SK-N-SH (cell line): ENCODE results near the gene PAK1. TPM values are rescaled to one million over a fixed set of nuclear protein-coding genes. Genes with fewer than 3 reads are reported as not detected.

Experiments used
- CTCF ChIA-PET: fragments of 300-600, 350-600 bp; formaldehyde crosslinking; extraction: SDS; loops from one replicate; lab custom pipeline; 2021; lab: Yijun Ruan, JAX
- POLR2A ChIA-PET: fragments of 350-600 bp; sonication (Branson Sonifier 250); formaldehyde crosslinking; extraction: SDS; loops from one replicate; lab custom pipeline; 2020; ENCODE audit warnings: antibody characterized with exemption, inconsistent platforms; lab: Yijun Ruan, JAX
- DNase-seq: peaks from one replicate; pipeline ENCODE4 v3.0.0; 2012
- H2AFZ ChIP-seq: fragments of 200-600 bp; sonication (generic); 2 replicates; pipeline ENCODE4 v1.8.1; 2016; ENCODE audit warnings: antibody characterized with exemption, mild to moderate bottlenecking, low read depth
- H3F3A ChIP-seq: fragments of 200-600 bp; sonication (generic); replicated peaks from 2 replicates; pipeline ENCODE3; 2016; ENCODE audit warnings: antibody characterized with exemption, mild to moderate bottlenecking; ENCODE audit not compliant: insufficient read depth
- H3K27ac ChIP-seq, 2 experiments: fragments of 200-500 bp in 1 of 2; fragments of 200-600 bp in 1 of 2; sonication (Bioruptor generic) in 1 of 2; sonication (generic), shearing (Covaris generic) in 1 of 2; 2 replicates each; pipeline versions ENCODE4 v1.5.1 to v1.6.1; 2014 to 2016; ENCODE audit warnings: low read depth in 2 of 2, inconsistent platforms in 1 of 2, low read length in 1 of 2, mild to moderate bottlenecking in 1 of 2, mixed read lengths in 1 of 2
- H3K27me3 ChIP-seq: fragments of 200-600 bp; sonication (generic), shearing (Covaris generic); 2 replicates; pipeline ENCODE4 v1.6.1; 2016; ENCODE audit warnings: mixed run types; ENCODE audit not compliant: insufficient read depth
- H3K36me3 ChIP-seq, 2 experiments: fragments of 200-500 bp in 1 of 2; fragments of 200-600 bp in 1 of 2; sonication (Bioruptor generic) in 1 of 2; sonication (generic) in 1 of 2; replicated peaks in 1 of 2; 2 replicates each; pipeline versions ENCODE3 to v1.5.1; 2014 to 2016; ENCODE audit warnings: low read length in 1 of 2, mild to moderate bottlenecking in 1 of 2; ENCODE audit not compliant: insufficient read depth in 2 of 2, control insufficient read depth in 1 of 2
- H3K4me1 ChIP-seq, 2 experiments: fragments of 200-500 bp in 1 of 2; fragments of 200-600 bp in 1 of 2; sonication (Bioruptor generic) in 1 of 2; sonication (generic), shearing (Covaris generic) in 1 of 2; 2 replicates each; pipeline versions ENCODE4 v1.5.1 to v1.6.1; 2014 to 2016; ENCODE audit warnings: low read depth in 1 of 2, low read length in 1 of 2, mixed run types in 1 of 2; ENCODE audit not compliant: insufficient read depth in 2 of 2, control insufficient read depth in 1 of 2
- H3K4me2 ChIP-seq: fragments of 200-600 bp; sonication (generic), shearing (Covaris generic); 2 replicates; pipeline ENCODE4 v1.6.1; 2017; ENCODE audit warnings: mixed run types
- H3K4me3 ChIP-seq, 2 experiments: fragments of 200-500 bp in 1 of 2; fragments of 200-600 bp in 1 of 2; sonication (Bioruptor generic) in 1 of 2; sonication (generic), shearing (Covaris generic) in 1 of 2; 2 replicates each; pipeline versions ENCODE4 v1.5.1 to v1.8.1; 2014 to 2016; ENCODE audit warnings: low read depth in 2 of 2, inconsistent platforms in 1 of 2, low read length in 1 of 2, mild to moderate bottlenecking in 1 of 2, mixed read lengths in 1 of 2, moderate library complexity in 1 of 2
- H3K79me2 ChIP-seq: fragments of 200-600 bp; sonication (generic); 2 replicates; pipeline ENCODE4 v1.8.1; 2017; ENCODE audit warnings: mild to moderate bottlenecking; ENCODE audit not compliant: insufficient read depth
- H3K9ac ChIP-seq: fragments of 200-600 bp; sonication (generic); 2 replicates; pipeline ENCODE4 v1.6.1; 2017; ENCODE audit warnings: mixed run types
- H3K9me2 ChIP-seq: fragments of 200-600 bp; sonication (generic); 2 replicates; pipeline ENCODE4 v1.6.1; 2017; ENCODE audit warnings: mixed run types
- H3K9me3 ChIP-seq: fragments of 200-600 bp; sonication (generic); 2 replicates; pipeline ENCODE4 v1.6.1; 2017; ENCODE audit warnings: mixed run types, mild to moderate bottlenecking, moderate library complexity
- H4K20me1 ChIP-seq: fragments of 200-600 bp; sonication (generic); 2 replicates; pipeline ENCODE4 v1.6.1; 2017; ENCODE audit warnings: mild to moderate bottlenecking, mixed run types; ENCODE audit not compliant: insufficient read depth
- CHD2 ChIP-seq: fragments of 150-350 bp; IDR thresholded peaks from 2 replicates; pipeline ENCODE4 v1.6.1; 2018; ENCODE audit warnings: low read length; ENCODE audit not compliant: partially characterized antibody
- EP300 ChIP-seq, 2 experiments: IDR thresholded peaks; 2 replicates each; pipeline versions ENCODE4 v1.4.0 to v1.6.1; 2012; ENCODE audit warnings: borderline replicate concordance in 1 of 2, low read depth in 1 of 2, low read length in 1 of 2
- EZH2phosphoT487 ChIP-seq: fragments of 200-600 bp; sonication (generic); IDR thresholded peaks from 2 replicates; pipeline ENCODE4 v1.6.1; 2017; ENCODE audit warnings: low read depth, mixed run types, mild to moderate bottlenecking, antibody characterized with exemption, moderate library complexity, borderline replicate concordance
- FOSL2 ChIP-seq: IDR thresholded peaks from 2 replicates; pipeline ENCODE4 v1.4.0; 2012; ENCODE audit warnings: low read depth, mild to moderate bottlenecking, moderate library complexity, borderline replicate concordance
- FOXJ3 ChIP-seq: sonication (generic); formaldehyde crosslinking; IDR thresholded peaks from 2 replicates; pipeline ENCODE4 v1.5.1; 2020; ENCODE audit warnings: mild to moderate bottlenecking, missing genetic modification reagents
- GABPA ChIP-seq: IDR thresholded peaks from 2 replicates; pipeline ENCODE4 v1.4.0; 2012; ENCODE audit warnings: low read depth, mild to moderate bottlenecking
- MEF2A ChIP-seq: IDR thresholded peaks from 2 replicates; pipeline ENCODE4 v1.4.0; 2012; ENCODE audit warnings: low read depth, borderline replicate concordance
- NFIC ChIP-seq: IDR thresholded peaks from 2 replicates; pipeline ENCODE4 v1.4.0; 2012; ENCODE audit warnings: borderline replicate concordance
- POLR2AphosphoS5 ChIP-seq: IDR thresholded peaks from 2 replicates; pipeline ENCODE4 v1.6.1; 2012; ENCODE audit warnings: low read depth, low read length
- RAD21 ChIP-seq: IDR thresholded peaks from 2 replicates; pipeline ENCODE4 v1.6.1; 2012; ENCODE audit warnings: mild to moderate bottlenecking, low read length
- RCOR1 ChIP-seq: fragments of 150-350 bp; IDR thresholded peaks from 2 replicates; pipeline ENCODE4 v1.6.1; 2017; ENCODE audit warnings: antibody characterized with exemption, low read length
- RXRA ChIP-seq: IDR thresholded peaks from 2 replicates; pipeline ENCODE4 v1.4.0; 2012; ENCODE audit warnings: low read depth, mild to moderate bottlenecking, borderline replicate concordance
- TCF12 ChIP-seq: IDR thresholded peaks from 2 replicates; pipeline ENCODE4 v1.4.0; 2012
- TEAD4 ChIP-seq: IDR thresholded peaks from 2 replicates; pipeline ENCODE4 v1.4.0; 2012; ENCODE audit warnings: mild to moderate bottlenecking, borderline replicate concordance; ENCODE audit not compliant: insufficient read depth
- WGBS: methylation state at CpG from one replicate; pipeline ENCODE4 v1.1.6; 2017; ENCODE audit warnings: low lambda C conversion rate; 5-methylcytosine and 5-hydroxymethylcytosine counted together
- polyA plus RNA-seq, 3 experiments: library from polyadenylated mRNA; depleted of rRNA; stranded (reverse); fragments of >200 nt; gene quantifications; 2 replicates each; pipeline ENCODE4 v1.2.3, GENCODE V29; 2012
- TF ChIP-seq, protein P1 (sequence below): fragments of 200-600 bp; sonication (generic); IDR thresholded peaks from 2 replicates; pipeline ENCODE4 v1.6.1; 2017; ENCODE audit warnings: antibody characterized with exemption, mild to moderate bottlenecking, moderate library complexity
- TF ChIP-seq, protein P2 (sequence below): IDR thresholded peaks from 2 replicates; pipeline ENCODE4 v1.6.1; 2012; ENCODE audit warnings: mild to moderate bottlenecking, low read depth, low read length, moderate library complexity
- TF ChIP-seq, protein P3 (sequence below): IDR thresholded peaks from 2 replicates; pipeline ENCODE4; 2012

Gene PAK1
- polyA plus RNA-seq, 1 of the 3 experiments (the other 2 are of a cell fraction) = 17.9 TPM

DNA sequence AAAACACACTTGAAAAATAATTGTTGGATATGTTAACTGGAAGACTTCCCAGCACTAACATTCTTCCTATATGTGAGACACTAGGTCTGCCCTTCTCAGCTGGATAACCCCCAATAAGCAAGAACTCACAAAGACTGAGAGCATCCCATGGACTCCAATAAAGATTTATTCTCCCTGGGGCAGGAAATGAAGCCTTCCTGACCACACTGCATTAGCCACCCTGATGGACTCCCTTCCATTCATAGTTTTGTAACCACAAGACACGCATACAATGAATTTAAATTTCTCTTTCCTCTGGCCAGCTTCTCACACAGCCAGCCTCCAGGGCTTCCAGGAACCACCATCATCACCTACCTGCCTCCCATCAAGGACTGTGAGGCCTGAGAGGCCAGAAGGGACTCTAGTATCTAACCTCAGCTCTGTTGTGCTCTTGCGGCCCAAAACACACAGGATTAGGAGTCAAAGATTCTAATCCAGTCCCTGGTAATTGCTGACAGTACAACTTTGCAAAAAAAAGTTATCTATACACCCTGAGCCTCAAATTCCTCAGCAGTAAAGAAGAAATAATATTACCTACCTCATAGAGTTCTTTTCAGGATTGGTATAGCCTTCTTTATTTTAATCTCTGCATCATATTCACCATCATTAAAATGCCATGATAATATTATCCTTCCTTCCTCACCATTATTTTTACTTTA lies 126.8 kb downstream of the PAK1 start:
- H3K4me1 ChIP-seq = peaks cover 0 to 10% of the 10 kb centered on the region in 2 experiments; a peak in 1 of 4 replicates

DNA sequence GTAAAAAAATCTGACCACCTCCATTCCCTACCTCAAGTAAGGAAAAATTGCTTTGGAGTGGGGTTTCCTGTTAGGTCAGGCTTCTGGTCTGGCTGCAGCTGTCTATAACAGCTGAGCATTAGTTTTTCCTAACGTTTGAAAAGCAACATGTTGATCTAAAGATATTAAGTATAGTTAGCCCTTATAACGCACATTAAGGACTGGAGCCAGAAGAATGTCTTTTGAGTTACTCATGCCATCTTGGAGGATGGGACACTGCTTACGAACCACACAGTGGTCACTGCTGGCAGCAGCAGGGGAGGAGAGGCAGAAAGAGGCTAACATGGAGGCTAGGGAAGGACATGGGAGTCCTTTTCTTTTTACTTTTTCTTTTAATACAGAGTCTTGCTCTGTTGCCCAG lies 128.3 kb downstream of the PAK1 start:
- H3K27me3 ChIP-seq = no peaks in the 10 kb centered on the region
- H3K4me2 ChIP-seq = 0 out of 2 replicates have a peak overlapping the region, but pooled peaks have one; percentile 28
- no peak overlapping the region; the same call in 1 of the 2 replicates for H2AFZ ChIP-seq
- ChIA-PET CTCF (no interaction called here), POLR2A (no interaction called here)
- H3K4me3 ChIP-seq = no peak overlapping the region
- no peaks in the 10 kb centered on the region for H3K36me3 ChIP-seq
- H3K9me3 ChIP-seq = no peaks in the 10 kb centered on the region
- peaks cover 8% of the 10 kb centered on the region for H3F3A ChIP-seq
- no peak for DNase-seq
- WGBS = 23% methylated on average over 3 of the region's 3 CpGs
- H4K20me1 ChIP-seq = no peaks in the 10 kb centered on the region
- no peaks in the 10 kb centered on the region for H3K79me2 ChIP-seq
- H3K27ac ChIP-seq = peak overlapping the region in 1 of 2 experiments; percentile 60; a peak in 2 of 4 replicates
- H3K9me2 ChIP-seq = no peaks in the 10 kb centered on the region
- peaks cover 0 to 10% of the 10 kb centered on the region in 2 experiments; a peak in 1 of 4 replicates for H3K4me1 ChIP-seq
- H3K9ac ChIP-seq = no peak overlapping the region; the same call in 1 of the 2 replicates
- no peak for TF ChIP-seq RAD21
- TF ChIP-seq CHD2 = no peak
- TF ChIP-seq, protein P1, sequence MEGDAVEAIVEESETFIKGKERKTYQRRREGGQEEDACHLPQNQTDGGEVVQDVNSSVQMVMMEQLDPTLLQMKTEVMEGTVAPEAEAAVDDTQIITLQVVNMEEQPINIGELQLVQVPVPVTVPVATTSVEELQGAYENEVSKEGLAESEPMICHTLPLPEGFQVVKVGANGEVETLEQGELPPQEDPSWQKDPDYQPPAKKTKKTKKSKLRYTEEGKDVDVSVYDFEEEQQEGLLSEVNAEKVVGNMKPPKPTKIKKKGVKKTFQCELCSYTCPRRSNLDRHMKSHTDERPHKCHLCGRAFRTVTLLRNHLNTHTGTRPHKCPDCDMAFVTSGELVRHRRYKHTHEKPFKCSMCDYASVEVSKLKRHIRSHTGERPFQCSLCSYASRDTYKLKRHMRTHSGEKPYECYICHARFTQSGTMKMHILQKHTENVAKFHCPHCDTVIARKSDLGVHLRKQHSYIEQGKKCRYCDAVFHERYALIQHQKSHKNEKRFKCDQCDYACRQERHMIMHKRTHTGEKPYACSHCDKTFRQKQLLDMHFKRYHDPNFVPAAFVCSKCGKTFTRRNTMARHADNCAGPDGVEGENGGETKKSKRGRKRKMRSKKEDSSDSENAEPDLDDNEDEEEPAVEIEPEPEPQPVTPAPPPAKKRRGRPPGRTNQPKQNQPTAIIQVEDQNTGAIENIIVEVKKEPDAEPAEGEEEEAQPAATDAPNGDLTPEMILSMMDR = peak; percentile 28; the same call in 1 of the 2 replicates
- peak; percentile 85 for TF ChIP-seq NFIC
- no peak for TF ChIP-seq FOXJ3 (CRISPR knock-in tag)
- TF ChIP-seq RXRA = no peak
- TF ChIP-seq RCOR1 = no peak
- TF ChIP-seq MEF2A = no peak

More for the DNA sequence above, 126.8 kb downstream of the PAK1 start:
- no peaks in the 10 kb centered on the region for H3K9me3 ChIP-seq
- H3F3A ChIP-seq = peaks cover 8% of the 10 kb centered on the region
- ChIA-PET POLR2A (no interaction called here), CTCF (no interaction called here)
- no peak for DNase-seq
- H3K36me3 ChIP-seq = no peaks in the 10 kb centered on the region
- H3K27ac ChIP-seq = peak overlapping the region in 1 of 2 experiments; percentile 60; a peak in 2 of 4 replicates
- no peaks in the 10 kb centered on the region for H4K20me1 ChIP-seq
- no peaks in the 10 kb centered on the region for H3K9me2 ChIP-seq
- no peak overlapping the region for H3K9ac ChIP-seq
- no peaks in the 10 kb centered on the region for H3K27me3 ChIP-seq
- TF ChIP-seq MEF2A (no peak), NFIC (peak; percentile 41; the same call in 1 of the 2 replicates), TEAD4 (0 out of 2 replicates have a peak, but pooled peaks have one; percentile 51), POLR2AphosphoS5 (0 out of 2 replicates have a peak, but pooled peaks have one; percentile 22), EP300 (IDR thresholded peaks at IDR 0.05; ENCODE audit: borderline replicate concordance in 1 of 2, low read depth in 1 of 2, low read length in 1 of 2) (peak; percentile 24 to 29; a peak in 2 of 4 replicates), TCF12 (peak; percentile 66), RXRA (no peak), EZH2phosphoT487 (no peak), GABPA (no peak), FOSL2 (0 out of 2 replicates have a peak, but pooled peaks have one; percentile 32)
- TF ChIP-seq, protein P2, sequence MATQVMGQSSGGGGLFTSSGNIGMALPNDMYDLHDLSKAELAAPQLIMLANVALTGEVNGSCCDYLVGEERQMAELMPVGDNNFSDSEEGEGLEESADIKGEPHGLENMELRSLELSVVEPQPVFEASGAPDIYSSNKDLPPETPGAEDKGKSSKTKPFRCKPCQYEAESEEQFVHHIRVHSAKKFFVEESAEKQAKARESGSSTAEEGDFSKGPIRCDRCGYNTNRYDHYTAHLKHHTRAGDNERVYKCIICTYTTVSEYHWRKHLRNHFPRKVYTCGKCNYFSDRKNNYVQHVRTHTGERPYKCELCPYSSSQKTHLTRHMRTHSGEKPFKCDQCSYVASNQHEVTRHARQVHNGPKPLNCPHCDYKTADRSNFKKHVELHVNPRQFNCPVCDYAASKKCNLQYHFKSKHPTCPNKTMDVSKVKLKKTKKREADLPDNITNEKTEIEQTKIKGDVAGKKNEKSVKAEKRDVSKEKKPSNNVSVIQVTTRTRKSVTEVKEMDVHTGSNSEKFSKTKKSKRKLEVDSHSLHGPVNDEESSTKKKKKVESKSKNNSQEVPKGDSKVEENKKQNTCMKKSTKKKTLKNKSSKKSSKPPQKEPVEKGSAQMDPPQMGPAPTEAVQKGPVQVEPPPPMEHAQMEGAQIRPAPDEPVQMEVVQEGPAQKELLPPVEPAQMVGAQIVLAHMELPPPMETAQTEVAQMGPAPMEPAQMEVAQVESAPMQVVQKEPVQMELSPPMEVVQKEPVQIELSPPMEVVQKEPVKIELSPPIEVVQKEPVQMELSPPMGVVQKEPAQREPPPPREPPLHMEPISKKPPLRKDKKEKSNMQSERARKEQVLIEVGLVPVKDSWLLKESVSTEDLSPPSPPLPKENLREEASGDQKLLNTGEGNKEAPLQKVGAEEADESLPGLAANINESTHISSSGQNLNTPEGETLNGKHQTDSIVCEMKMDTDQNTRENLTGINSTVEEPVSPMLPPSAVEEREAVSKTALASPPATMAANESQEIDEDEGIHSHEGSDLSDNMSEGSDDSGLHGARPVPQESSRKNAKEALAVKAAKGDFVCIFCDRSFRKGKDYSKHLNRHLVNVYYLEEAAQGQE = 0 out of 2 replicates have a peak, but pooled peaks have one; percentile 11
- TF ChIP-seq, protein P3, sequence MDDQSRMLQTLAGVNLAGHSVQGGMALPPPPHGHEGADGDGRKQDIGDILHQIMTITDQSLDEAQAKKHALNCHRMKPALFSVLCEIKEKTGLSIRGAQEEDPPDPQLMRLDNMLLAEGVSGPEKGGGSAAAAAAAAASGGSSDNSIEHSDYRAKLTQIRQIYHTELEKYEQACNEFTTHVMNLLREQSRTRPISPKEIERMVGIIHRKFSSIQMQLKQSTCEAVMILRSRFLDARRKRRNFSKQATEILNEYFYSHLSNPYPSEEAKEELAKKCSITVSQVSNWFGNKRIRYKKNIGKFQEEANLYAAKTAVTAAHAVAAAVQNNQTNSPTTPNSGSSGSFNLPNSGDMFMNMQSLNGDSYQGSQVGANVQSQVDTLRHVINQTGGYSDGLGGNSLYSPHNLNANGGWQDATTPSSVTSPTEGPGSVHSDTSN = peak; percentile 69
- no peak overlapping the region for H3K4me3 ChIP-seq
- 0 out of 2 replicates have a peak overlapping the region, but pooled peaks have one; percentile 0 for H3K4me2 ChIP-seq
- no peak overlapping the region for H2AFZ ChIP-seq
- H3K79me2 ChIP-seq = no peaks in the 10 kb centered on the region
- WGBS = 69% methylated on average over 2 of the region's 2 CpGs
